ENCODE measurements around the gene JAG2.

The JAG2 gene

GRCh38 chr14:105172476-105172875, 3.9 kb upstream of the JAG2 start:
- TF ChIP-seq CTCF (IDR thresholded peaks at IDR 0.05; ENCODE audit: low read depth, low read length, missing control alignments): no peak
- no peak for DNase-seq (ENCODE audit: extremely low read depth, low read depth)
- no peak overlapping the region for H3K4me3 ChIP-seq (replicated peaks; ENCODE audit: low read depth, low read length)

GRCh38 chr14:105171004-105171673, 2.6 kb upstream of the JAG2 start:
- DNase-seq (ENCODE audit: extremely low read depth, low read depth): no peak
- no peak overlapping the region for H3K4me3 ChIP-seq (replicated peaks; ENCODE audit: low read depth, low read length)
- no peak for TF ChIP-seq CTCF (IDR thresholded peaks at IDR 0.05; ENCODE audit: low read depth, low read length, missing control alignments)

GRCh38 chr14:105169776-105170655, 1.4 kb upstream of the JAG2 start:
- no peak overlapping the region for H3K4me3 ChIP-seq (replicated peaks; ENCODE audit: low read depth, low read length)
- no peak for DNase-seq (ENCODE audit: extremely low read depth, low read depth)
- TF ChIP-seq CTCF (IDR thresholded peaks at IDR 0.05; ENCODE audit: low read depth, low read length, missing control alignments): no peak

GRCh38 chr14:105168979-105169507, 467 bp upstream of the JAG2 start:
- no peak for DNase-seq (ENCODE audit: extremely low read depth, low read depth)
- TF ChIP-seq CTCF (IDR thresholded peaks at IDR 0.05; ENCODE audit: low read depth, low read length, missing control alignments): peak; percentile 57
- no peak overlapping the region for H3K4me3 ChIP-seq (replicated peaks; ENCODE audit: low read depth, low read length)

- DNase-seq (ENCODE audit: extremely low read depth, low read depth): no peak
- no peak overlapping the region for H3K4me3 ChIP-seq (replicated peaks; ENCODE audit: low read depth, low read length)
- no peak for TF ChIP-seq CTCF (IDR thresholded peaks at IDR 0.05; ENCODE audit: low read depth, low read length, missing control alignments)
These were observed 519 bp downstream of the JAG2 start for GRCh38 chr14:105168093-105168420.

GRCh38 chr14:105167303-105168092, 1.1 kb downstream of the JAG2 start:
- no peak for TF ChIP-seq CTCF (IDR thresholded peaks at IDR 0.05; ENCODE audit: low read depth, low read length, missing control alignments)
- no peak for DNase-seq (ENCODE audit: extremely low read depth, low read depth)
- no peak overlapping the region for H3K4me3 ChIP-seq (replicated peaks; ENCODE audit: low read depth, low read length)

Measured in HFF-Myc (cell line).